GM19328 (cell line): Measurements from ENCODE around the gene EEF1A2.
"Not testable (repeated sequence)": the region's sequence is repeated elsewhere in the genome, so short reads cannot be mapped to it uniquely, and the experiment has no call there.

ENCODE experiments used
- ATAC-seq: cut with Tn5 transposase; IDR thresholded peaks from one replicate; pipeline ENCODE4 v1.9.1; 2021; ENCODE audit warnings: mild to moderate bottlenecking, moderate library complexity; ENCODE audit not compliant: unreplicated experiment

EEF1A2 gene

DNA sequence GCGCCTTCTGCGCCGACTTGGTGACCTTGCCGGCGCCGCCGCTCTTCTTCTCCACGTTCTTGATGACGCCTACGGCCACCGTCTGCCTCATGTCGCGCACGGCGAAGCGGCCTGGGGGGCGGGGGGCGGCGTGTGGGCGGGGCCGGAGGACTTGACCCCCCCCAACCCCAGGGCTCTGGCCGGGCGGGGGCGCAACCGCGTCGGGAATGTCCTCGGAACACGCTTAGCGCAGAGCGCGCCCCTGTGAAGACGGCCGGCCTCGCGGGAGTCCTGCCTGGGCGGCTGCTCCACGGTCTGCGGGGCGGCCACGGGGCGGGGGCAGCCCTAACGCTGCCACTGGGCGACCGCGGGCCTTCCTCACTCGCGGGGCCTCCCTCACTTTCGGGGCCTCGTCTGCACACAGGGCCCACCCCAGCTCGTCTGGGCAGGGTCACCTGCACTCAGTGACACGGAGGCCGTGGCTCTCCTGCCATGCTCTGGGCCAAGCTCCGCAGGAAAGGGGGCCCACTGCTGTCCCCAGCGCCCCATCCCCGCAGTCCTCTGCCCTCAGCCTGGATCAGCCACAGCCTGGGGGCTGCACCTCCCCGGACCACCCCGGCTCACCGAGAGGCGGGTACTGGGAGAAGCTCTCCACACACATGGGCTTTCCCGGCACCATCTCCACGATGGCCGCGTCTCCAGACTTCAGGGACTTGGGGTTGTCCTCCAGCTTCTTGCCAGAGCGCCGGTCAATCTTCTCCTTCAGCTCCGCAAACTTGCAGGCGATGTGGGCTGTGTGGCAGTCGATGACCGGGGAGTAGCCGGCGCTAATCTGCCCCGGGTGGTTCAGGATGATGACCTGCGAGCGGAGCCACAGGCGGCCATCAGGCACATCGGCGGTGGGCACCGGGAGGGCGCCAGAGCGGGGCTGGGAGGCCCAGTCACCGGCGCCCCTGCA lies 10.3 kb downstream of the EEF1A2 start:
- no peak for ATAC-seq

GRCh38 chr20:63487781-63488241 lies 11.1 kb downstream of the EEF1A2 start:
- ATAC-seq: no peak

GRCh38 chr20:63487116-63487764 lies 11.6 kb downstream of the EEF1A2 start:
- no peak for ATAC-seq

- ATAC-seq: no peak
These were observed 12.5 kb downstream of the EEF1A2 start for GRCh38 chr20:63486300-63486855.

GRCh38 chr20:63484651-63485403 lies 14.1 kb downstream of the EEF1A2 start:
- ATAC-seq: no peak

- ATAC-seq: no peak
These were observed 14.6 kb downstream of the EEF1A2 start for GRCh38 chr20:63484236-63484635.

GRCh38 chr20:63483834-63484233 lies 15.0 kb downstream of the EEF1A2 start:
- no peak for ATAC-seq

GRCh38 chr20:63482021-63482587 lies 16.8 kb downstream of the EEF1A2 start:
- no peak for ATAC-seq

- no peak for ATAC-seq
These were observed 17.4 kb downstream of the EEF1A2 start for GRCh38 chr20:63481503-63481902.

GRCh38 chr20:63479695-63480419 lies 19.0 kb downstream of the EEF1A2 start:
- not testable (repeated sequence) for ATAC-seq

DNA sequence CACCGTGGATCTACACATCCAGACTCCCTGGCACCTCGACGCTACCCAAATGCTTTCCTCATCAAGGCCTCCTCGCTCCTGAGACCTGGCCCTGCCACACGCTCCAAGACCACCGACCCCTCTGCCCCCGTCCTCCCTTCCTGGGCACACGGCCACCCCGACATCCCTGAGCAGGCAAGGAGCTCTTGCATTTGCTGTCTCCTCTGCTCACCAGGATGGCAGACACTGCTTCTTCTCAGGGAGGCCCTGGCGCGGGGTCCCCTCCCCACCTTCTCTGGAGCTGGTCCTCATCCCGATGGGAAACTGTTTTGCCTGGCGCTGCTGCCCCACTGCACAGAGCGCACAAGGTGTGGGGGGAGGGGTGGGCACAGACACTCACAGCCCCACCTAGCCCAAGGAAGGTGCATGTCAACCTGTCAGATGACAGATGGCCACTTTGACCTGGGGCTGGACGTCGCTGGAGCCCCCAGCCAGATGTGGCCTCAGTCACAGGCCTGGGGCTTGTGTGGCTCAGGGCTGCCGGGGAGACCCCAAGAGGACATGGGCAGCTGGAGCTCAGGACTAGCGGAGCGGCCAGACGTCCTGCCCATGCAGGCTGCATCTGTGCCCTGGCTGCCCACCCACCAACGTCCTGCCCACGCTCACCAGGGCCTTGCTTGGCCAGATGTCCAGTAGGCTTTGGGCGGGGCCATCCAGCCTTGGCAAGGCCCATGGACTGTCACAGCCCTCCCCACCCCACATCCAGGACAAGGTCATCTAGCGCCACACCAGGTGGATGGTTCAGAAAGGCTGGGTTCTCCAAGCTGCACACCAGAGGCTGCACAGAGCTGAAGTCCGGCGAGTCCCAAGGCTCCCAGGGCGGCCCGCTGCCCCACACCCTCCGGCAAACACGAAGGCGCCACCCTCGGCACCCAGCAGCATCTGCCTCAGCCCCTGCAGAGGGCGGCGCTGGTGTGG lies 20.3 kb downstream of the EEF1A2 start:
- no peak for ATAC-seq

DNA sequence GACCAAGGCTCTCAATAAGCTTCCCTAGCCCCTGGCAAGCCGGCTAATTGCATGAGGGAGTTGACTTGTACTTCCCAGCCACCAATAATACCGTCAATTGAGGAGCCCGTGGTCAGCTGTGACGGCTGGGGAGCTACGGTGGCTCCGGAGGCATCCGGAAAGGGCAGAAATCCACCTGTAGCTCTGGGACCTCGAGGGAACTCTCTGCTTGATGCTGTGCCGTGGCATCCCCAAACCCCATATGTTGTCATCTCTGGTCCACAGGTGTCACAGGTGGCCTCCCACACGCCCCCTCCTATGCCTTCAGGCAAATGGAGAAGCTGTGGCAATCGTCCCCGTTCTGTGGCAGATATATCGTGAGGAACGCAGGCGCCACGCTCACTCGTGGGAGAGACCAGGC lies 20.9 kb downstream of the EEF1A2 start:
- no peak for ATAC-seq

- no peak for ATAC-seq
These were observed 21.7 kb downstream of the EEF1A2 start for GRCh38 chr20:63477061-63477616.

- ATAC-seq: no peak
These were observed 23.7 kb downstream of the EEF1A2 start for GRCh38 chr20:63475209-63475608.

- ATAC-seq: no peak
These were observed 25.1 kb downstream of the EEF1A2 start for GRCh38 chr20:63473555-63474449.

DNA sequence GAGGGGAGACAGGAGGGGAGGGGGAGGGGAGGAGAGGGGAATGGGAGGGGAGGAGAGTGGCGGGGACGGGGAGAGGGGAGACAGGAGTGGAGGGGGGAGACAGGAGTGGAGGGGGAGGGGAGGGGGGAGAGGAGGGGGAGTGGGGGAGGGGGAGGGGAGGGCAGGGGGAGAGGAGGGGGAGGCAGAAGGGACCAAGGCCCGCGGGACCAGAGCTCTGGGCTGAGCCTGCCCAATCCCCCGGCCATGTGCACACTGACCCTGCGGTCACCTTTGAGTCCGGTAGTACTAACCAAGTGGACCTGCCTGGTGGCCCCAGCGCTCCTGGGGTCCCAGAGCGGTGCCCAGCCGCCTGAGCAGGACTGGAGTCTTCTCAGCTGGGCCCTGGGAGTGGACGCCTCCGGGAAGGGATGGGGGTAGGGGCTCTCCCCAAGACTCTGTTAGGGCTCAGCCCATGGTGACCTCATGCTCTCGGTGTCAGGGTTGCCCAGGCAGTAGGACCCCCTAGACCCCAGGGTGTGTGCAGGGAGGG lies 26.0 kb downstream of the EEF1A2 start:
- no peak for ATAC-seq
